ENCODE measurements around the gene RUBCN.
"Not testable (repeated sequence)": the region's sequence is repeated elsewhere in the genome, so short reads cannot be mapped to it uniquely, and the experiment has no call there.

Gene RUBCN

GRCh38 chr3:197734667-197735318 is 1.9 kb downstream of the RUBCN start:
- DNase-seq: no peak

DNA sequence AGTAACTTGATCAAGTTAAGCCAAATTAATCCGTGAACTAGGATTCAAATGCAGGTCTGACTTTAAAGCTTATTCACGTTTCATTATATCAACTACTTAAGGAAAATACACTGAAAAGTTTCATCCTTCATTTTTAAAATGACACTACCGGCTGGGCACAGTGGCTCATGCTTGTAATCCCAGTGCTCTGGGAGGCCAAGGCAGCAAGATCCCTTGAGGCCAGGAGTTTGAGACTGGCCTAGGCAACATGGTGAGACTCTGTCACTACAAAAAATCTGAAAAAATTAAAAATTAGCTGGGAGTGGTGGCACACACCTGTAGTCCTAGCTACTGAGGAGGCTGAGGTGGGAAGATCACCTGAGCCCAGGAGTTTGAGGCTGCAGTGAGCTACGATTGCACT is 3.7 kb downstream of the RUBCN start:
- no peak for DNase-seq

GRCh38 chr3:197731483-197731882 is 5.2 kb downstream of the RUBCN start:
- DNase-seq: not testable (repeated sequence)

- DNase-seq: not testable (repeated sequence)
Measured at GRCh38 chr3:197730770-197731169, 5.9 kb downstream of the RUBCN start.

DNA sequence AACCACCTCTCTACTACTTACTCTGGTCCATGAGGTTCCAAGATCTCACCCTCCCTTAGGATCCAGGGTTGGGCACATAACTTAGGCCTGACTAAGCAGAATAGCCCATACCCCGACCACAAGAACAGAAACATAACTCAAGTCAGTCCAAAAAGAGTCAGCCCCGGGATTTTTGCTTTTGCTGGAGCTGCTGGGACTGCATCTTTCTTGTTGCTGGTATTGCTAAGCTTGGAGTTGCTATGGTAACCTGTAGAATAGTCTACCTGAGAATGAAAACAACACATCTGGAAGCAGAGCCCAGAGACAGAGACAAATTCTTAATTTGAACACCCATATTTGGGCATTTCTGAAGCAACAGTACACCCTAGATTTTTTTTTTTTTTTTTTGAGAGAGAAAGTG is 6.5 kb downstream of the RUBCN start:
- no peak for DNase-seq

DNA sequence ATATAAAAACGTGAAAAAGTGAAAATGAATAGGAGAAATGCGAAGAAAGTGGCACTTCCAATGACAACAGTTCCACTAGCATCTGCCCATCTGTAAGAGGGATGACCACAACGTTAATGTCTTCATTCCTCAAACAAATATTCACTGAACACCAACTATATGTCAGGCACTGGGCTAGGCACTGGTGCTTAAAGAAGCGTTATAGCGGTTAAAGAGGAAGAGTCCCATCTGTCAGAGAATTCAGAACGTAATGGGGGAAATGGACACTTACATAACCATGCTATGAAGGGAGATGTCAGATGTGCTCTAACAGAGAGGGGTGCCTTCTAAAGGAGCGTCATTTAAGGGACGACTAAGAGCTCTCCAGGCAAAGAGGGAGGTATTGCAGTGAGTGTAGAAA is 8.2 kb downstream of the RUBCN start:
- DNase-seq: no peak

DNA sequence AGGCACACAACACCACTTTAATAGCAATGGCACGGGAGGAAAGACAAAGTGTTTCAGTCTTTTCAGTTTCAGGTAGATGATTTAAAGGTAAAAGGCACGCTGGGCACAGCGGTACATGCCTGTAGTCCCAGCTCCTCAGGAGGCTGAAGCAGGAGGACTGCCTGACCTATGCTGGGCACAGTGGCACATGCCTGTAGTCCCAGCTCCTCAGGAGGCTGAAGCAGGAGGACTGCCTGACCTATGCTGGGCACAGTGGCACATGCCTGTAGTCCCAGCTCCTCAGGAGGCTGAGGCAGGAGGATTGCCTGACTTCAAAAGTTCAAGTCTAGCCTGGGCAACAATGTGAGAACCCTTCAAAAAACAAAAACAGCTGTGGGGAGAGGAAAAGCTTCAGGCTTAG is 8.8 kb downstream of the RUBCN start:
- DNase-seq: not testable (repeated sequence)

- no peak for DNase-seq
Measured at GRCh38 chr3:197722734-197723133, 14.0 kb downstream of the RUBCN start.

GRCh38 chr3:197720694-197721093 is 16.0 kb downstream of the RUBCN start:
- DNase-seq: no peak

DNA sequence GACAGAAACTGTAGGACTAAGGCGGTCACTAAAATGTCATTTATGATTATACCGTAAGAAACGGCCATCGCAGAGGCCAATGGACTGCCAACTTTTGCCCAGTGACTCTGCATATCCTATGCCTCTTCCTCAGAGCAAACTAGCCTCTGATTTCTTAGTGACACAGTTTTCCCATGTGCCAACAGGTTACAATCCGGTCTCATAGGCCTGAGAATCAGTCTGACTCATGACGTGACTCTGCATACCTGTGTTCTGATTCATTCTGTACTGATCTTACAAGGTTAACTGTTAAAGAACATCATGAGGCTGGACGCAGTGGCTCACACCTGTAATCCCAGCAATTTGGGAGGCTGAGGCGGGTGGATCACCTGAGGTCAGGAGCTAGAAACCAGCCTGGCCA is 17.8 kb downstream of the RUBCN start:
- no peak for DNase-seq

- no peak for DNase-seq
Measured at GRCh38 chr3:197714251-197714650, 22.5 kb downstream of the RUBCN start.

GRCh38 chr3:197713477-197713822 is 23.3 kb downstream of the RUBCN start:
- no peak for DNase-seq

GRCh38 chr3:197711973-197712707 is 24.6 kb downstream of the RUBCN start:
- peak; percentile 67 to 92 (median 80) for DNase-seq

DNA sequence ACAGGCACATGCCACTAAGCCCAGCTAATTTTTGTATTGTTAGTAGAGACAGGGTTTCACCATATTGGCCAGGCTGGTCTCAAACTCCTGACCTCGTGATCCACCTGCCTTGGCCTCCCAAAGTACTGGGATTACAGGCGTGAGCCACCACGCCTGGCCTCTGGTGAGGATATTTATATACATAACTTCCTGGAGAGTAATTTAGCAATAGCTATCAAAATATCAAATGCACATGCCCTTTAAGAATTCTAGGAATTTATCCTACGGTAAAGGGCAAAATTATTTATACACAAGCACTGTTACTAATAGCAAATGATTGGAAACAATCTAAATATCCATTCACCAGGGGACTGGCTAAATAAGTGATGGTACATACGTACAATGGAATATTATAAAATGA is 25.7 kb downstream of the RUBCN start:
- DNase-seq: not testable (repeated sequence)

DNA sequence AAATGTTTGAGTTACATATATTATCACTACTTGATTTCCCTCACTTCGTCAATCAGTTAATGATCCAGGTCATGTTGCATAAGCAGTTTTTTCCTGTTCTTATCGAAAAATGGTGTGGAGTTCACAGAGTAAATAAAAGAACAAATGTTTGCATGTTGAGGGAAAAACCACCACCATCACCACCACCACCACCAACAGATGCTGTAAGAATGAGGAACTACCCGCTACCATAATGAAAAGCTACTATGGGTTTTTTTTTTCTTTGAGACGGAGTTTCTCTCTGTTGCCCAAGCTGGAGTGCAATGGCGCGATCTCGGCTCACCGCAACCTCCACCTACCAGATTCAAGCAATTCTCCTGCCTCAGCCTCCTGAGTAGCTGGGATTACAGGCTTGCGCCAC is 27.6 kb downstream of the RUBCN start:
- DNase-seq: no peak

DNA sequence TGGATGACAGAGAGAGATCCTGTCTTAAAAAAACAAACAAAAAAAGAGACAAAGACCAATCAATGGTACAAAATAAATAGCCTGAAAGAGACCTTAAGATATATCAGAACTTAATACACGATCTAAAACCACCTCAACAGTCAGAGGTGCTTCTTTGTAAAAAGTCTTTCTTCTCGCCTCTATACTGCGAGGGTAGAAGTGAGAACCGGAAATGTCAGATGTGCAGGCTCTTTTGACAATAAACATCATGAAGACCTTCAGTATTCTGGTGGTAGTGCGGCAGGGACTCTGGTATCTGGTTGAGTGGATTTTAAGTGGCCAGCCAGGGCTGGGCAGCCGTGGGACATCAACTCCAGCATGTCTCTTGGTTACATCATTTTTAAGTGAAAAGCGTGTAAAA is 30.0 kb downstream of the RUBCN start:
- DNase-seq: no peak

GRCh38 chr3:197701841-197702240 is 34.9 kb downstream of the RUBCN start:
- DNase-seq: no peak

DNA sequence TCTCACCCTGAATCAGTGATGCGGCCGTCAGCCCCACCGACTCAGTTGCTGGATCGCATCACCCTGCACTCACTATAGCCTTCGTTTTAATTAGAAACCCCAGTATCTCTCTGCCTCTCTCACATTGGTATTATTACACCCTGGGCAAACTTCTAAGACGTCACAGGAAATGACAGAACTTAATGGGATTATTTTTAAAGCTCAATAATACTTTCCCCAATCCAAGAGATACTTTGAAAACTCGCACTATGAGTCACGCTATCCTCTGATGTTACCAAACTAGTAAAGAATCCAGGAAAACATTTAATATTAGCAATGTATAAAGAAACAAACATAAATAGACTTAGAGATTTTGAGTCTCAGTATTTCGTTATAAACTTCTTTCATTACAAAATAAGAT is 36.6 kb downstream of the RUBCN start:
- DNase-seq: no peak

DNA sequence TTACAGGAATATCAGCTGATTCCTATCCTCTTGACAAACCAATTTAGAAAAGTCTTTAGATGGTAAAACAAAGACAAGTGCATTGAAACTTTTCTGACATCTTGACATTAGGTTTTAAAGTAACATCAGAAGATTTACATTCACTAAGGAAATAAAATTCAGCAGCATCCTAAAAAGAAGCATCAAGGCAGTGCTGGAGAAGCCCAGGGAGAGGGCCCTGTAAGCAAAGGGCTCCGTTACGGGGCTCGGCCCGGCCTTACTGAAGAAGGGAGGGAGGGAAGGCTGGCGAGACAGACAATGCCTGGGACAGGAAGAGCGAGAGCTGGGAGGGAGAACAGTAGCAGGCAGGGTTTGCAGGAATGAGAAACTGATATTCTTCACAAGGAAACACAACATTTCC is 39.3 kb downstream of the RUBCN start:
- no peak for DNase-seq

DNA sequence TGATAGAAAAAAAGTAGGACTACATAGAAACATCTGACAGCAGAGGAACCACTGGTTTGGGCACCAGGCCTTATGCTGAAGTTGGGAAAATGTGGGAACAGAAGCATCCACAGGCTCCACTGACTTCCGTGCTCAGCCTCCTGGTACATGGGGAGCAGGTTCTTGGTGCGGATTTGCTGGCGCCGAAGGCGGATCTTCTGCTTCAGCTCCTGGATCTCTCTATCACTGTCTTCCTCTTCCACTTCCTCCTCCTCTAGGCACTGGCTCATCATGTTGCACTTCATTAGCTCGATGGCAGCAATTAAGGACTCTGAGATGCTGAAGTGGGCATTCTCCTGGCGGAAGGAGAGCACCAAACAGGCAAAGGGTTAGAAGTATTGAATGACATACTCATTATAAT is 42.5 kb downstream of the RUBCN start:
- DNase-seq: no peak

DNA sequence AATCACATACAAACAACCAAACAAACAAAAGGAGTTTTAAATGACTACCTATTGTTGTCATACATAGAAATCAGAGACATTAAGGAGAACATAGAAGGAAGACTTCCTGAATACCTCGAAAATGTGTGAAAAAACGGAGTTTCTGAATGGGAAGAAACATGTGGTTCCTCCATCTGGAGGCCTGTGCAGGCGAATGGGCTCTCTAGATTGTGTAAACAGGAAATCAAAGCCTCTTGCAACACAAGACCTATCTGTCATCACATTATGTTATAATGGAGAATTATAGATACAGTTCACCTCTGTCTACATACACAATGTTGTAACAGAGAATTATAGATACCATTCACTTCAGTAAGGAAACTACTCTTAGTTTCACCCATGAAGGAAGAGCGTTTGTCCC is 44.1 kb downstream of the RUBCN start:
- DNase-seq: no peak

GRCh38 chr3:197690754-197691153 is 46.0 kb downstream of the RUBCN start:
- no peak for DNase-seq

- no peak for DNase-seq
Measured at GRCh38 chr3:197687570-197687969, 49.1 kb downstream of the RUBCN start.

GRCh38 chr3:197686899-197687298 is 49.8 kb downstream of the RUBCN start:
- DNase-seq: no peak

DNA sequence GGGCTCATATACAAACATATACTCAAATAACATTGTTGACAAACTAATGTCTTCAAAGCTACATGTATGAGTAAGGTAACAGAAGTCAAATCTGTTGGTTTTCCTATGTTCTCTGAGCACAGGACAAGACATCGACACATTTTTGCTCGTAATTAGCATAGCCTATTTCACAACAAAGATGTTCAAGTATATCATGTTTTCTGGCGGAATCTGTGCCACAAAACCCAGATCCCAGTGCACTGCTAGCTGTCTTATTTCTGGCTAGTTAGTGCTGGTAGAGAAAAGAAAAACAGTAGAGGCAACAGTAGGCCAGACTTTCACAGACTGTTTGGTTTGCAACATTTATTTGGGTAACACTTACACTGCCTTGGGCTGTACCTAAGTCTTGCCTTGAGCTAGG is 51.2 kb downstream of the RUBCN start:
- DNase-seq: no peak
